HG03469 (cell line): ENCODE results near the gene CDH4.
"Not testable (repeated sequence)": the region's sequence is repeated elsewhere in the genome, so short reads cannot be mapped to it uniquely, and the experiment has no call there.

Source experiments
- ATAC-seq: cut with Tn5 transposase; IDR thresholded peaks from one replicate; pipeline ENCODE4 v1.9.1; 2021; ENCODE audit warnings: mild to moderate bottlenecking, moderate library complexity, moderate number of reproducible peaks; ENCODE audit not compliant: unreplicated experiment

The CDH4 gene

GRCh38 chr20:61937146-61937962 is 685.3 kb downstream of the CDH4 start:
- ATAC-seq, result no peak

DNA sequence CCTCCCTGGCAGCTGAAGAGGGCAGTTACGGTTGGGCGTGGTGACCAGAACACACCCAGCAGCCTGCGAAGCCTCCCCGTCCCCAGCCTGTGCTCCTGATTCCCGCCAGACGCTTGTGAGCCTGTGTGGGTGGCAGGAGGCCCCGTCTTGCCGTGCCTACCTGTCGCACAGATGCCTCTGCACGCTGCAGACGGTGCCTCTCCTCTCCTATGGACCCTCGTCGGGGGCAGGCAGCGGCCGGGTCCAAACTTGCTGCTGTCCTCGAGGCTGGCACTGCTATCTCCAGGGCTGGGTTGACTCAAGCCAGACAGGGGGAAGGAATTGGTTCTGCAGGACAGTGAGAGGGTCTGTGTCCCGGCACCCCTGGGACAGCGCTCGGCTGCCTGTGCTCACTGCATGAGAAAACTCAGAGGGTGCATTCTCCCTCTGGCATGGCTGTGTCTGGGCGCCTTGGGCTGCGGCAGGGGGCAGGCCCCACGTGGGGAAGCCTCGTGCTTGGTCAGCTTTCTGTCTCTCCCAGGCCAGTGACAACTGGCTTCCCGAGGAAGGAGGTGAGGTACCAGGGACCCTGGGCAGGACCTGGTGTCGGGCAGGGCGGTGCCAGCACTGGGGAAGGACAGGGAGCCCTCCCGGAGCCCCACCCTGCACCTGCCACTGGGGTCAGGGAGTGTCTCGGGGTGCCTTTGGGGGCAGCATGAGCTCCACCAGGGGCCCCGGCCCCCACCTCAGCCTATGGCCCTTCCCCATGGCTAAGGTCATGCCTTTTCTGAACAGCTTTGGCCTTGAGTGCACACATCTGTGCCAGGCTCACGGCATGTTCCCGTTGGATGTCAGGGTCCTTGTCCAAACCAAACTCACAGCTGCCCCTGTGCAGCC is 686.1 kb downstream of the CDH4 start:
- ATAC-seq, result no peak

- no peak for ATAC-seq
These were observed 687.0 kb downstream of the CDH4 start for GRCh38 chr20:61938839-61939690.

- ATAC-seq, result no peak
These were observed 687.8 kb downstream of the CDH4 start for GRCh38 chr20:61939691-61940360.

GRCh38 chr20:61940491-61940890 is 688.4 kb downstream of the CDH4 start:
- no peak for ATAC-seq

GRCh38 chr20:61940976-61941720 is 689.1 kb downstream of the CDH4 start:
- ATAC-seq, result no peak

GRCh38 chr20:61941721-61942405 is 689.8 kb downstream of the CDH4 start:
- no peak for ATAC-seq

DNA sequence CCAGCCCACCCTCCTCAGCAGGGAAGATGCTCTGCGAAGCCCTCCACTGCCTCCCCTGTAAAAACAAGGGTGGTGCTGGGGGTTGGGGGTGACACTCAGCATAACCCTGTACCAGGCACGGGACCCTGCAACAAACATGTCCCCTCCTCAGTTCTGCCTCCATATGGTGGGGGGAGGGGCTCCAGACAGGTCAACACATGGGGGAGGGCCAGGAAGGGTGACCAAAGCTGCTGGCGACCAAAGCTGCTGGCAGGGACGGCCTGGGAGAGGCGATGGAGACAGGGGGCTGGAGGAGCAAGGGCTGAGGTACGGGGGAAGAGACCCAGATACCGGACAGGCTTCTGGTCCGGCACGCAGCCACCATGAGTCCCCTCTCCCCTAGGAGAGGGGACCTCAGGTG is 690.5 kb downstream of the CDH4 start:
- no peak for ATAC-seq

- not testable (repeated sequence) for ATAC-seq
These were observed 692.9 kb downstream of the CDH4 start for GRCh38 chr20:61944967-61945366.

DNA sequence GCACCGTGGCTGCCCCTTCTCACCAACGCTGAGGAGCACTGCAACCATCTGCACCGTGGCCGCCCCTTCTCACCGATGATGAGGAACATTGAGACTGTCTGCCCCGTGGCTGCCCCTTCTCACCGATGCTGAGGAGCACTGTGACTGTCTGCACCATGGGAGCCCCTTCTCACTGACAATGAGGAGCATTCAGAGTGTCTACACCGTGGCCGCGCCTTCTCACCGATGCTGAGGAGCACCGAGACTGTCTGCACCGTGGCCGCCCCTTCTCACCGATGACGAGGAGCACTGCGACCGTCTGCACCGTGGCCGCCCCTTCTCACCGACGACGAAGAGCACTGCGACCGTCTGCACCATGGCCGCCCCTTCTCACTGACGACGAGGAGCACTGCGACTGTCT is 693.4 kb downstream of the CDH4 start:
- ATAC-seq, result not testable (repeated sequence)

GRCh38 chr20:61948056-61948455 is 696.0 kb downstream of the CDH4 start:
- ATAC-seq, result not testable (repeated sequence)

GRCh38 chr20:61948586-61949362 is 696.7 kb downstream of the CDH4 start:
- no peak for ATAC-seq

GRCh38 chr20:61949363-61949713 is 697.3 kb downstream of the CDH4 start:
- ATAC-seq, result no peak

GRCh38 chr20:61949714-61950640 is 697.9 kb downstream of the CDH4 start:
- no peak for ATAC-seq

- no peak for ATAC-seq
These were observed 698.6 kb downstream of the CDH4 start for GRCh38 chr20:61950641-61951071.

GRCh38 chr20:61951695-61952533 is 699.9 kb downstream of the CDH4 start:
- no peak for ATAC-seq
